H1 (cell line): ENCODE measurements around the gene NFAT5. TPM values are rescaled to one million over a fixed set of nuclear protein-coding genes. Genes with fewer than 3 reads are reported as not detected.

Experiments
- CTCF ChIA-PET: fragments of 300-600 bp; sonication (Branson Sonifier 250); formaldehyde crosslinking; loops from one replicate; lab custom pipeline; 2021; ENCODE audit not compliant: partially characterized antibody; lab: Charles Lee
- POLR2A ChIA-PET: fragments of 300-600 bp; sonication (Branson Sonifier 250); formaldehyde crosslinking; loops from one replicate; lab custom pipeline; 2021; ENCODE audit warnings: inconsistent platforms; ENCODE audit not compliant: partially characterized antibody; lab: Charles Lee
- DNase-seq, 2 experiments: peaks; one replicate each; pipeline versions ENCODE4 v3.0.0 to v3.0.0-alpha.2; 2010 to 2022; ENCODE audit warnings: low spot score in 2 of 2, low read depth in 1 of 2, mixed read lengths in 1 of 2
- FAIRE-seq: peaks from 2 replicates; lab custom pipeline; 2011; peaks lifted over from hg19 to GRCh38; lab: Jason Lieb, UNC
- H2AFZ ChIP-seq: 2 replicates; pipeline ENCODE4 v1.8.1; 2012; ENCODE audit warnings: low read length, inconsistent platforms
- H2AK5ac ChIP-seq: 2 replicates; pipeline ENCODE4 v1.6.1; 2013; ENCODE audit warnings: low read depth, low read length
- H2BK120ac ChIP-seq: replicated peaks from 2 replicates; pipeline ENCODE3; 2013; ENCODE audit warnings: low read depth, low read length, inconsistent platforms
- H2BK12ac ChIP-seq: 2 replicates; pipeline ENCODE4 v1.6.1; 2013; ENCODE audit warnings: low read depth, low read length
- H2BK15ac ChIP-seq: 2 replicates; pipeline ENCODE4 v1.6.1; 2013; ENCODE audit warnings: low read length
- H2BK20ac ChIP-seq: 2 replicates; pipeline ENCODE4 v1.6.1; 2013; ENCODE audit warnings: low read length
- H2BK5ac ChIP-seq: 2 replicates; pipeline ENCODE4 v1.6.1; 2013; ENCODE audit warnings: low read depth, low read length
- H3K14ac ChIP-seq: 2 replicates; pipeline ENCODE4 v1.6.1; 2013; ENCODE audit warnings: inconsistent platforms; ENCODE audit not compliant: insufficient read length
- H3K18ac ChIP-seq: 2 replicates; pipeline ENCODE4 v1.6.1; 2013; ENCODE audit warnings: low read length; ENCODE audit errors: extremely low read depth
- H3K23ac ChIP-seq: 2 replicates; pipeline ENCODE4 v1.6.1; 2013; ENCODE audit warnings: inconsistent platforms; ENCODE audit not compliant: insufficient read length
- H3K23me2 ChIP-seq: 2 replicates; pipeline ENCODE4 v1.6.1; 2013; ENCODE audit warnings: low read depth, low read length
- H3K27ac ChIP-seq: 2 replicates; pipeline ENCODE4 v1.6.1; 2011; ENCODE audit warnings: low read depth, low read length, inconsistent platforms
- H3K27me3 ChIP-seq, 4 experiments: replicated peaks in 1 of 4; 1 replicate in 1 of 4; 2 replicates in 3 of 4; pipeline versions ENCODE4 v1.6.1 to v1.8.1; 2011 to 2013; ENCODE audit warnings: low read length in 3 of 4, mild to moderate bottlenecking in 3 of 4, inconsistent platforms in 2 of 4, mixed read lengths in 2 of 4, moderate library complexity in 1 of 4; ENCODE audit not compliant: control insufficient read depth in 3 of 4, insufficient read depth in 3 of 4; ENCODE audit errors: extremely low read depth in 1 of 4
- H3K36me3 ChIP-seq, 4 experiments: 2 replicates each; pipeline versions ENCODE4 v1.6.1 to v1.8.1; 2011 to 2013; ENCODE audit warnings: mild to moderate bottlenecking in 4 of 4, low read length in 3 of 4, moderate library complexity in 2 of 4, control low read depth in 1 of 4, inconsistent platforms in 1 of 4; ENCODE audit not compliant: insufficient read depth in 4 of 4, control insufficient read depth in 2 of 4
- H3K4ac ChIP-seq: replicated peaks from 2 replicates; pipeline ENCODE3; 2013; ENCODE audit warnings: low read length, low read depth, mixed read lengths, inconsistent platforms; ENCODE audit not compliant: insufficient read length
- H3K4me1 ChIP-seq, 4 experiments: replicated peaks in 1 of 4; 1 replicate in 1 of 4; 2 replicates in 3 of 4; pipeline versions ENCODE4 v1.6.1 to v1.8.1; 2011 to 2013; ENCODE audit warnings: low read length in 3 of 4, inconsistent platforms in 2 of 4, mixed read lengths in 1 of 4; ENCODE audit not compliant: insufficient read depth in 4 of 4, control insufficient read depth in 3 of 4
- H3K4me2 ChIP-seq, 2 experiments: 2 replicates each; pipeline versions ENCODE4 v1.6.1 to v1.8.1; 2011 to 2013; ENCODE audit warnings: low read depth in 2 of 2, low read length in 2 of 2, control low read depth in 1 of 2, inconsistent platforms in 1 of 2, mild to moderate bottlenecking in 1 of 2; ENCODE audit not compliant: insufficient read depth in 1 of 2
- H3K4me3 ChIP-seq, 4 experiments: fragments of 200-600, 300-600 bp in 1 of 4; sonication (generic), shearing (Covaris generic), sonication (Bioruptor Twin) in 1 of 4; 2 replicates each; pipeline versions ENCODE4 v1.5.1 to v1.8.1; 2011 to 2016; ENCODE audit warnings: low read length in 4 of 4, low read depth in 3 of 4, control low read depth in 2 of 4, inconsistent platforms in 2 of 4, mild to moderate bottlenecking in 2 of 4, mixed read lengths in 1 of 4, moderate library complexity in 1 of 4; ENCODE audit not compliant: insufficient read depth in 2 of 4; ENCODE audit errors: extremely low read depth in 1 of 4
- H3K56ac ChIP-seq: replicated peaks from 2 replicates; pipeline ENCODE3; 2013; ENCODE audit warnings: low read depth, mild to moderate bottlenecking, mixed read lengths, low read length, inconsistent platforms; ENCODE audit not compliant: insufficient read length
- H3K79me1 ChIP-seq: 2 replicates; pipeline ENCODE4 v1.6.1; 2013; ENCODE audit warnings: low read depth, low read length, control low read depth
- H3K79me2 ChIP-seq, 2 experiments: 2 replicates each; pipeline versions ENCODE4 v1.6.1 to v1.8.1; 2012 to 2013; ENCODE audit warnings: low read length in 2 of 2, mild to moderate bottlenecking in 2 of 2, inconsistent platforms in 1 of 2; ENCODE audit not compliant: insufficient read depth in 2 of 2, control insufficient read depth in 1 of 2
- H3K9ac ChIP-seq, 4 experiments: replicated peaks in 1 of 4; 1 replicate in 1 of 4; 2 replicates in 3 of 4; pipeline versions ENCODE4 v1.6.1 to v1.8.1; 2011 to 2013; ENCODE audit warnings: low read depth in 3 of 4, low read length in 3 of 4, control low read depth in 2 of 4, mild to moderate bottlenecking in 2 of 4, moderate library complexity in 2 of 4, inconsistent platforms in 1 of 4; ENCODE audit errors: extremely low read depth in 1 of 4
- H3K9me3 ChIP-seq, 2 experiments: 2 replicates each; pipeline versions ENCODE4 v1.6.1 to v1.8.1; 2012 to 2013; ENCODE audit warnings: mild to moderate bottlenecking in 2 of 2, moderate library complexity in 2 of 2, control low read depth in 1 of 2, inconsistent platforms in 1 of 2, low read depth in 1 of 2, low read length in 1 of 2, mixed read lengths in 1 of 2; ENCODE audit not compliant: insufficient read depth in 2 of 2
- H4K20me1 ChIP-seq, 2 experiments: replicated peaks in 1 of 2; 2 replicates each; pipeline versions ENCODE3 to v1.8.1; 2011 to 2013; ENCODE audit warnings: inconsistent platforms in 2 of 2, low read length in 2 of 2, mild to moderate bottlenecking in 1 of 2; ENCODE audit not compliant: insufficient read depth in 2 of 2, control insufficient read depth in 1 of 2
- H4K5ac ChIP-seq: 2 replicates; pipeline ENCODE4 v1.6.1; 2013; ENCODE audit warnings: low read length, low read depth, mixed read lengths, inconsistent platforms; ENCODE audit not compliant: insufficient read length
- H4K8ac ChIP-seq: 2 replicates; pipeline ENCODE4 v1.8.0; 2013; ENCODE audit warnings: mild to moderate bottlenecking, moderate library complexity, low read length, inconsistent platforms; ENCODE audit not compliant: insufficient read depth; ENCODE audit errors: extremely low read depth
- H4K91ac ChIP-seq: replicated peaks from 2 replicates; pipeline ENCODE3; 2013; ENCODE audit warnings: low read length, mixed read lengths, inconsistent platforms; ENCODE audit not compliant: insufficient read length
- CBX8 ChIP-seq: fragments of 300-800, 300-1000 bp; sonication (generic); IDR thresholded peaks from 2 replicates; pipeline ENCODE4 v1.7.1; 2016; ENCODE audit warnings: low read depth, low read length, borderline replicate concordance
- CHD2 ChIP-seq: IDR thresholded peaks from 2 replicates; pipeline ENCODE4 v1.6.1; 2012; ENCODE audit warnings: low read length, improper control_type of control experiment
- EP300 ChIP-seq, 2 experiments: IDR thresholded peaks; 1 replicate in 1 of 2; 2 replicates in 1 of 2; pipeline ENCODE4 v1.6.1; 2011 to 2012; ENCODE audit warnings: low read depth in 2 of 2, low read length in 2 of 2, mild to moderate bottlenecking in 2 of 2, borderline replicate concordance in 1 of 2, inconsistent platforms in 1 of 2, moderate library complexity in 1 of 2
- FOSL1 ChIP-seq: IDR thresholded peaks from 2 replicates; pipeline ENCODE4 v1.6.1; 2011; ENCODE audit warnings: mild to moderate bottlenecking, low read depth, low read length, moderate library complexity; ENCODE audit not compliant: insufficient read depth
- HDAC6 ChIP-seq: IDR thresholded peaks from one replicate; pipeline ENCODE4 v1.7.1; 2012; ENCODE audit warnings: low read depth, mild to moderate bottlenecking, inconsistent platforms, low read length, moderate library complexity
- KDM1A ChIP-seq: fragments of 200-600, 300-600 bp; sonication (generic); IDR thresholded peaks from 2 replicates; pipeline ENCODE4 v1.7.1; 2016; ENCODE audit warnings: mild to moderate bottlenecking, low read length, borderline replicate concordance
- MAX ChIP-seq: IDR thresholded peaks from 2 replicates; pipeline ENCODE4 v1.6.1; 2012; ENCODE audit warnings: inconsistent platforms
- PHF8 ChIP-seq: fragments of 200-600 bp; sonication (generic); conservative IDR thresholded peaks from 2 replicates; pipeline ENCODE4 v1.7.1; 2012; ENCODE audit warnings: low read depth, mild to moderate bottlenecking, inconsistent platforms, low read length, moderate library complexity
- POLR2A ChIP-seq, 2 experiments: IDR thresholded peaks; 1 replicate in 1 of 2; 2 replicates in 1 of 2; pipeline ENCODE4 v1.6.1; 2011; ENCODE audit warnings: low read depth in 2 of 2, low read length in 2 of 2, mild to moderate bottlenecking in 2 of 2; ENCODE audit errors: control extremely low read depth in 1 of 2
- RAD21 ChIP-seq, 2 experiments: IDR thresholded peaks in 1 of 2; conservative IDR thresholded peaks in 1 of 2; 2 replicates each; pipeline ENCODE4 v1.6.1; 2011; ENCODE audit warnings: low read depth in 2 of 2, low read length in 2 of 2, improper control_type of control experiment in 1 of 2, inconsistent platforms in 1 of 2, mild to moderate bottlenecking in 1 of 2, moderate library complexity in 1 of 2
- SUZ12 ChIP-seq: fragments of 200-600 bp; sonication (generic); IDR thresholded peaks from 2 replicates; pipeline ENCODE4 v1.6.1; 2012; ENCODE audit warnings: mild to moderate bottlenecking, inconsistent platforms, low read length, moderate library complexity, mixed read lengths
- TAF1 ChIP-seq: IDR thresholded peaks from 2 replicates; pipeline ENCODE4 v1.6.1; 2011; ENCODE audit warnings: mild to moderate bottlenecking, low read depth, low read length
- WGBS, 2 experiments: shearing (Covaris generic) in 1 of 2; methylation state at CpG; one replicate each; pipeline versions ENCODE4 v1.1.6 to v1.1.7; 2013 to 2015; ENCODE audit warnings: low lambda C conversion rate in 2 of 2, mixed read lengths in 2 of 2, inconsistent platforms in 1 of 2, low coverage in 1 of 2, missing lambda C conversion rate in 1 of 2; ENCODE audit not compliant: insufficient replicate concordance in 2 of 2, insufficient coverage in 1 of 2, insufficient read length in 1 of 2; ENCODE audit errors: extremely low coverage in 1 of 2, missing lambda C conversion rate in 1 of 2; 5-methylcytosine and 5-hydroxymethylcytosine counted together
- polyA plus RNA-seq, 7 experiments: library from polyadenylated mRNA; depleted of rRNA in 3 of 7; stranded (reverse) in 5 of 7; unstranded in 2 of 7; fragments of >200 nt in 5 of 7; fragments of 200-250 nt in 2 of 7; gene quantifications; 1 replicate in 5 of 7; 2 replicates in 1 of 7; 4 replicates in 1 of 7; pipeline versions ENCODE4 v1.2.1 to v1.2.3, GENCODE V29; 2011 to 2013; ENCODE audit warnings: missing spikeins in 2 of 7, mixed read lengths in 2 of 7
- total RNA-seq: library from RNA; stranded (reverse); fragmentation: NEBNext Ultra II Directional; extraction: Animal tissue kit (Norgen Biotek cat#: 25700); gene quantifications from 2 replicates; pipeline ENCODE4 v1.2.1, GENCODE V29; 2021

NFAT5 gene
- total and polyA plus RNA-seq, 2 of the 8 experiments (the other 6 are each of a cell fraction or from before 2014, with no cell fraction given), result 8.9 to 29.0 TPM

DNA sequence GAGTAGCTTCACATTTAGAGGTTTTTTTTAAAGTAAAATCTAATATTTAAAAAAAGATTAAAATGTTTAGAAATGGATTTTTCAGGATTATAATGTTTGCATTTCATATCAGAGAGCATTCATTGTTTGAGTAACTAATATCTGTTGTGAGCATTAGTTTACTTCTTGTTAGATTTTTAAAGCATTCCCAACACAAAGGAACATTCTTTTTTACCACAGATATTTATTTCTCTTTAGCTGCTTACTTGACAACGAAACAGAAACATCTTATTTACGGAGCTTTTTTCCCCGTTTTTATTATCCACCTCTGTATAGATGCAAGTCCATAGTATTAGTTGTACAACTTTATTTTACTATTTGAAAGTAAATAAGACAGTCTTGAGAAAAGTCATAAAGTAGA is 53.0 kb downstream of the NFAT5 start:
- H3K56ac ChIP-seq, result no peak overlapping the region
- no peak overlapping the region for H3K4me2 ChIP-seq
- no peak overlapping the region for H3K9ac ChIP-seq
- 91% methylated on average over 3 of the region's 3 CpGs; no CpG with 5 or more reads in 1 of the 2 experiments for WGBS, 2 experiments
- H2BK120ac ChIP-seq, result no peak overlapping the region
- H3K23ac ChIP-seq, result no peak overlapping the region
- H3K14ac ChIP-seq, result no peak overlapping the region
- no peaks in the 10 kb centered on the region for H3K23me2 ChIP-seq
- H4K91ac ChIP-seq, result no peak overlapping the region
- no peak overlapping the region for H2AFZ ChIP-seq
- CTCF ChIA-PET, result interaction anchor here (0.8 to 1.2 kb wide), 3 partner anchors 12 to 222 kb away, joined by 3 read pairs; no protein-coding TSS in a partner anchor
- no peaks in the 10 kb centered on the region for H3K27me3 ChIP-seq
- H3K18ac ChIP-seq, result no peak overlapping the region
- POLR2A ChIA-PET, result interaction anchor here (0.6 to 0.8 kb wide), 2 partner anchors 11 to 52 kb away, joined by 3 to 4 read pairs; no protein-coding TSS in a partner anchor
- no peak overlapping the region for H2BK15ac ChIP-seq
- TF ChIP-seq KDM1A (no peak), MAX (no peak), EP300 (IDR thresholded peaks at IDR 0.05; ENCODE audit: borderline replicate concordance in 1 of 2, low read depth in 2 of 2, low read length in 2 of 2) (no peak), HDAC6 (no peak), PHF8 (no peak), CBX8 (no peak), CHD2 (no peak), FOSL1 (no peak), TAF1 (no peak), RAD21 (IDR thresholded peaks at IDR 0.05 in 1 of 2, conservative IDR thresholded peaks at IDR 0.05 in 1 of 2; ENCODE audit: low read depth in 2 of 2, low read length in 2 of 2) (no peak), POLR2A (IDR thresholded peaks at IDR 0.05; ENCODE audit: control extremely low read depth in 1 of 2, low read depth in 2 of 2, low read length in 2 of 2) (no peak), SUZ12 (no peak)
- H2BK12ac ChIP-seq, result no peak overlapping the region
- no peaks in the 10 kb centered on the region for H3K9me3 ChIP-seq
- H3K27ac ChIP-seq, result no peak overlapping the region
- H3K79me2 ChIP-seq, result peaks cover 0 to 7% of the 10 kb centered on the region in 2 experiments; a peak in 1 of 4 replicates
- no peaks in the 10 kb centered on the region for H3K36me3 ChIP-seq
- no peak overlapping the region for H3K4ac ChIP-seq
- no peak overlapping the region for H2AK5ac ChIP-seq
- no peak for DNase-seq
- H4K20me1 ChIP-seq, result no peaks in the 10 kb centered on the region
- no peak overlapping the region for H2BK5ac ChIP-seq
- no peak overlapping the region for H3K4me3 ChIP-seq
- FAIRE-seq, result no peak
- H3K4me1 ChIP-seq, result peaks cover 0 to 4% (median 0%) of the 10 kb centered on the region in 4 experiments; a peak in 1 of 7 replicates
- no peak overlapping the region for H4K5ac ChIP-seq
- no peak overlapping the region for H2BK20ac ChIP-seq
- H4K8ac ChIP-seq, result no peak overlapping the region
- 0 out of 2 replicates have a peak, but pooled peaks cover 3% of the 10 kb centered on the region for H3K79me1 ChIP-seq
